Liver (tissue), 9 donors: Measurements from ENCODE around the gene ZNF175. TPM values are rescaled to one million over a fixed set of nuclear protein-coding genes. Genes with fewer than 3 reads are reported as not detected.

Source experiments
- DNase-seq: peaks from one replicate; pipeline ENCODE4 v3.0.0-alpha.2; 2017; ENCODE audit warnings: low spot score
- H3K27ac ChIP-seq, 2 donors: one replicate each; pipeline ENCODE4 v1.7.0; 2013; ENCODE audit warnings: inconsistent platforms in 2 of 2, low read length in 2 of 2, control low read depth in 1 of 2, low read depth in 1 of 2, mild to moderate bottlenecking in 1 of 2
- H3K27me3 ChIP-seq, 4 donors: one replicate each; pipeline versions ENCODE4 v1.6.1 to v1.7.0; 2013; ENCODE audit warnings: low read length in 3 of 4, inconsistent platforms in 1 of 4, mild to moderate bottlenecking in 1 of 4, moderate library complexity in 1 of 4; ENCODE audit not compliant: control insufficient read depth in 4 of 4, insufficient read depth in 4 of 4
- H3K36me3 ChIP-seq, 4 donors: one replicate each; pipeline versions ENCODE4 v1.6.1 to v1.7.0; 2013; ENCODE audit warnings: low read length in 3 of 4, mild to moderate bottlenecking in 3 of 4, low read depth in 1 of 4, moderate library complexity in 1 of 4; ENCODE audit not compliant: control insufficient read depth in 4 of 4, insufficient read depth in 3 of 4
- H3K4me1 ChIP-seq, 4 donors: one replicate each; pipeline versions ENCODE4 v1.6.1 to v1.7.0; 2013; ENCODE audit warnings: low read length in 3 of 4, mild to moderate bottlenecking in 3 of 4, moderate library complexity in 1 of 4; ENCODE audit not compliant: control insufficient read depth in 4 of 4, insufficient read depth in 4 of 4
- H3K4me3 ChIP-seq, 3 donors: one replicate each; pipeline versions ENCODE4 v1.6.1 to v1.7.0; 2013; ENCODE audit warnings: low read length in 3 of 3, control low read depth in 1 of 3, low read depth in 1 of 3, mild to moderate bottlenecking in 1 of 3
- H3K9ac ChIP-seq, 2 donors: one replicate each; pipeline ENCODE4 v1.7.0; 2013; ENCODE audit warnings: low read length in 2 of 2, mild to moderate bottlenecking in 2 of 2, moderate library complexity in 2 of 2, control low read depth in 1 of 2, low read depth in 1 of 2
- H3K9me3 ChIP-seq, 4 donors: one replicate each; pipeline versions ENCODE4 v1.6.1 to v1.7.0; 2013; ENCODE audit warnings: low read length in 3 of 4; ENCODE audit not compliant: control insufficient read depth in 4 of 4
- CTCF ChIP-seq: fragments of 150-350 bp; IDR thresholded peaks from 2 replicates; pipeline ENCODE4 v1.5.1; 2017; ENCODE audit warnings: improper control_type of control experiment, low read depth, low read length; ENCODE audit not compliant: missing input control
- EGR1 ChIP-seq, 2 donors: IDR thresholded peaks; 2 replicates each; pipeline ENCODE4 v1.6.1; 2016 to 2018; ENCODE audit warnings: antibody characterized with exemption in 2 of 2, low read depth in 2 of 2
- FOXA1 ChIP-seq: IDR thresholded peaks from 2 replicates; pipeline ENCODE4 v1.6.1; 2016; ENCODE audit warnings: antibody characterized with exemption
- FOXA2 ChIP-seq: IDR thresholded peaks from 2 replicates; pipeline ENCODE4 v1.6.1; 2016; ENCODE audit warnings: antibody characterized with exemption
- GABPA ChIP-seq, 2 donors: IDR thresholded peaks in 1 of 2; conservative IDR thresholded peaks in 1 of 2; 2 replicates each; pipeline ENCODE4 v1.6.1; 2016; ENCODE audit warnings: antibody characterized with exemption in 2 of 2, mild to moderate bottlenecking in 1 of 2, moderate library complexity in 1 of 2
- HNF4A ChIP-seq, 2 donors: conservative IDR thresholded peaks; 2 replicates each; pipeline ENCODE4 v1.6.1; 2016; ENCODE audit warnings: antibody characterized with exemption in 2 of 2, mild to moderate bottlenecking in 2 of 2
- HNF4G ChIP-seq: IDR thresholded peaks from 2 replicates; pipeline ENCODE4 v1.6.1; 2016; ENCODE audit warnings: antibody characterized with exemption
- JUND ChIP-seq, 2 donors: IDR thresholded peaks; 2 replicates each; pipeline ENCODE4 v1.6.1; 2016; ENCODE audit warnings: antibody characterized with exemption in 2 of 2
- MAX ChIP-seq: IDR thresholded peaks from 2 replicates; pipeline ENCODE4 v1.6.1; 2016; ENCODE audit warnings: antibody characterized with exemption
- NR2F2 ChIP-seq: IDR thresholded peaks from 2 replicates; pipeline ENCODE4 v1.6.1; 2016; ENCODE audit warnings: antibody characterized with exemption
- RAD21 ChIP-seq, 2 donors: IDR thresholded peaks; 2 replicates each; pipeline ENCODE4 v1.6.1; 2016; ENCODE audit warnings: antibody characterized with exemption in 2 of 2, mild to moderate bottlenecking in 2 of 2
- RXRA ChIP-seq, 2 donors: IDR thresholded peaks; 2 replicates each; pipeline ENCODE4 v1.6.1; 2017 to 2018; ENCODE audit warnings: antibody characterized with exemption in 2 of 2, mild to moderate bottlenecking in 1 of 2
- SP1 ChIP-seq: IDR thresholded peaks from 2 replicates; pipeline ENCODE4 v1.6.1; 2018; ENCODE audit warnings: antibody characterized with exemption, mild to moderate bottlenecking
- TAF1 ChIP-seq: conservative IDR thresholded peaks from 2 replicates; pipeline ENCODE4 v1.6.1; 2016; ENCODE audit warnings: antibody characterized with exemption, mild to moderate bottlenecking
- WGBS: extraction: QIAGEN DNeasy Blood & Tissue Kit; methylation state at CpG from one replicate; pipeline ENCODE4 v1.1.7; 2013; 5-methylcytosine and 5-hydroxymethylcytosine counted together
- polyA plus RNA-seq, 2 donors: library from polyadenylated mRNA; stranded (reverse) in 1 of 2; unstranded in 1 of 2; fragments of 200-250 nt in 1 of 2; fragments of >200 nt in 1 of 2; fragmentation: Nextera tagmentation in 1 of 2; extraction: Ambion mirVana in 1 of 2; gene quantifications; one replicate each; pipeline versions ENCODE4 v1.2.1 to v1.2.3, GENCODE V29; 2013 to 2015
- total RNA-seq, 2 donors: library from RNA; depleted of rRNA; stranded (reverse); fragments of >200 nt; gene quantifications; one replicate each; pipeline ENCODE4 v1.2.3, GENCODE V29; 2014
- TF ChIP-seq, protein P1 (sequence below): IDR thresholded peaks from 2 replicates; pipeline ENCODE4 v1.6.1; 2016; ENCODE audit warnings: antibody characterized with exemption, mild to moderate bottlenecking
- TF ChIP-seq, protein P2 (sequence below): IDR thresholded peaks from 2 replicates; pipeline ENCODE4 v1.6.1; 2016; ENCODE audit warnings: antibody characterized with exemption
- donor health status: healthy.
- donor health status: healthy.
- donor health status: healthy.
- donor health status: healthy.
- donor health status: healthy.

Gene ZNF175
- total and polyA plus RNA-seq, 4 donors, result 0.60 to 5.3 (median 2.5) TPM

DNA sequence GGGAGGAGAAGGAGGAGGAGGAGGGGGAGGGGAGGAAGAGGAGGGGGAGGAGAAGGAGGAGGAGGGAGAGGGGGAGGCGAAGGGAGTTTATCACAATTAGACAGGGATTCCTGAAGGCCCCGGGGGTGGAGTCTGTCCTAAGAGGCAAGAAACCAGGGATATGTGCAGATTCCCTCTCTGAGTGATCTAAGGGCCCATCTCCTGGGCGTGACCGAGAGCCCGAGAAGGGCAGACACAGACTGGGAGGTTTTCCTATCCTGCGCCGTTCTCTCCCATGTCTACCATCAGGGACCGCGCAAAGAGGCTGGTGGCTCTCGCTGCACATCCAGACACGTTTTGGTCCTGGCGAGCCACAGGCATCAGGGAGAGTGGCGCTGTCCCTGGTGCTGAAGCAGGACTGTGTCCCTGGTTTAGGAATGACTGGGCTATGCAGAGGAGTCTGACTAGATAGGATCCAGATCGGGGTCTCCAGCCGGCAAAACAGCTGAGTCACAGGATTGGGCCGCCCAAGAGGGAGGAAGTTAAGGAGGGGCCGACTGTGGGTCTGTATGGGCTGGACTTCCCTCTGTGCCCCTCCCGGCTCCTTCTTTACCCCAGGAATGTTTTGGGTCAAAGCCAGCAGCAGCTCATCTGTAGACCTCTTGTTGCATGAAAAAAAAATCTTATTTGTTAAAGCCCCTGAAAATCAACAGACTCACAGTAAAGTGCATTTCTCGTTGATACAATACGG, 17.9 kb upstream of the ZNF175 start:
- no peak overlapping the region for H3K9ac ChIP-seq
- no peak overlapping the region for H3K27ac ChIP-seq
- H3K4me1 ChIP-seq, result no peaks in the 10 kb centered on the region
- H3K27me3 ChIP-seq, result peaks cover 0 to 7% (median 2%) of the 10 kb centered on the region in 4 donors
- H3K9me3 ChIP-seq, result peaks cover 0 to 12% (median under 1%) of the 10 kb centered on the region in 4 donors
- H3K36me3 ChIP-seq, result no peaks in the 10 kb centered on the region
- no peak overlapping the region for H3K4me3 ChIP-seq
- TF ChIP-seq, protein P1, sequence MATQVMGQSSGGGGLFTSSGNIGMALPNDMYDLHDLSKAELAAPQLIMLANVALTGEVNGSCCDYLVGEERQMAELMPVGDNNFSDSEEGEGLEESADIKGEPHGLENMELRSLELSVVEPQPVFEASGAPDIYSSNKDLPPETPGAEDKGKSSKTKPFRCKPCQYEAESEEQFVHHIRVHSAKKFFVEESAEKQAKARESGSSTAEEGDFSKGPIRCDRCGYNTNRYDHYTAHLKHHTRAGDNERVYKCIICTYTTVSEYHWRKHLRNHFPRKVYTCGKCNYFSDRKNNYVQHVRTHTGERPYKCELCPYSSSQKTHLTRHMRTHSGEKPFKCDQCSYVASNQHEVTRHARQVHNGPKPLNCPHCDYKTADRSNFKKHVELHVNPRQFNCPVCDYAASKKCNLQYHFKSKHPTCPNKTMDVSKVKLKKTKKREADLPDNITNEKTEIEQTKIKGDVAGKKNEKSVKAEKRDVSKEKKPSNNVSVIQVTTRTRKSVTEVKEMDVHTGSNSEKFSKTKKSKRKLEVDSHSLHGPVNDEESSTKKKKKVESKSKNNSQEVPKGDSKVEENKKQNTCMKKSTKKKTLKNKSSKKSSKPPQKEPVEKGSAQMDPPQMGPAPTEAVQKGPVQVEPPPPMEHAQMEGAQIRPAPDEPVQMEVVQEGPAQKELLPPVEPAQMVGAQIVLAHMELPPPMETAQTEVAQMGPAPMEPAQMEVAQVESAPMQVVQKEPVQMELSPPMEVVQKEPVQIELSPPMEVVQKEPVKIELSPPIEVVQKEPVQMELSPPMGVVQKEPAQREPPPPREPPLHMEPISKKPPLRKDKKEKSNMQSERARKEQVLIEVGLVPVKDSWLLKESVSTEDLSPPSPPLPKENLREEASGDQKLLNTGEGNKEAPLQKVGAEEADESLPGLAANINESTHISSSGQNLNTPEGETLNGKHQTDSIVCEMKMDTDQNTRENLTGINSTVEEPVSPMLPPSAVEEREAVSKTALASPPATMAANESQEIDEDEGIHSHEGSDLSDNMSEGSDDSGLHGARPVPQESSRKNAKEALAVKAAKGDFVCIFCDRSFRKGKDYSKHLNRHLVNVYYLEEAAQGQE, result peak; percentile 99
- no peak for TF ChIP-seq CTCF
- no peak for TF ChIP-seq TAF1
- TF ChIP-seq JUND (IDR thresholded peaks at IDR 0.05), result no peak
- DNase-seq, result peak; percentile 86
- 7% methylated on average over 20 of the region's 20 CpGs for whole genome bisulfite sequencing

- Histone ChIP-seq H3K9me3 (peaks cover 0 to 11% (median 1%) of the 10 kb centered on the region in 4 donors), H3K27me3 (peaks cover 0 to 5% (median 3%) of the 10 kb centered on the region in 4 donors), H3K4me1 (no peaks in the 10 kb centered on the region), H3K9ac (no peak overlapping the region), H3K27ac (no peak overlapping the region), H3K4me3 (no peak overlapping the region), H3K36me3 (no peaks in the 10 kb centered on the region)
- 43% methylated on average over 1 of the region's 1 CpG for WGBS
- DNase-seq, result no peak
- TF ChIP-seq, protein P2, sequence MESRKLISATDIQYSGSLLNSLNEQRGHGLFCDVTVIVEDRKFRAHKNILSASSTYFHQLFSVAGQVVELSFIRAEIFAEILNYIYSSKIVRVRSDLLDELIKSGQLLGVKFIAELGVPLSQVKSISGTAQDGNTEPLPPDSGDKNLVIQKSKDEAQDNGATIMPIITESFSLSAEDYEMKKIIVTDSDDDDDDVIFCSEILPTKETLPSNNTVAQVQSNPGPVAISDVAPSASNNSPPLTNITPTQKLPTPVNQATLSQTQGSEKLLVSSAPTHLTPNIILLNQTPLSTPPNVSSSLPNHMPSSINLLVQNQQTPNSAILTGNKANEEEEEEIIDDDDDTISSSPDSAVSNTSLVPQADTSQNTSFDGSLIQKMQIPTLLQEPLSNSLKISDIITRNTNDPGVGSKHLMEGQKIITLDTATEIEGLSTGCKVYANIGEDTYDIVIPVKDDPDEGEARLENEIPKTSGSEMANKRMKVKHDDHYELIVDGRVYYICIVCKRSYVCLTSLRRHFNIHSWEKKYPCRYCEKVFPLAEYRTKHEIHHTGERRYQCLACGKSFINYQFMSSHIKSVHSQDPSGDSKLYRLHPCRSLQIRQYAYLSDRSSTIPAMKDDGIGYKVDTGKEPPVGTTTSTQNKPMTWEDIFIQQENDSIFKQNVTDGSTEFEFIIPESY, result no peak
- TF ChIP-seq HNF4A (conservative IDR thresholded peaks at IDR 0.05) (no peak), EGR1 (IDR thresholded peaks at IDR 0.05; ENCODE audit: low read depth in 2 of 2) (no peak), FOXA1 (no peak), RAD21 (IDR thresholded peaks at IDR 0.05) (no peak), FOXA2 (no peak), HNF4G (no peak), CTCF (no peak), GABPA (IDR thresholded peaks at IDR 0.05 in 1 of 2, conservative IDR thresholded peaks at IDR 0.05 in 1 of 2) (no peak), JUND (IDR thresholded peaks at IDR 0.05) (no peak), MAX (no peak), RXRA (IDR thresholded peaks at IDR 0.05) (no peak), NR2F2 (no peak), TAF1 (no peak), SP1 (no peak)
Observed at GRCh38 chr19:51559240-51559639, 11.8 kb upstream of the ZNF175 start.
